ENCODE data around the gene ZFYVE16.
"Not testable (repeated sequence)": the region's sequence is repeated elsewhere in the genome, so short reads cannot be mapped to it uniquely, and the experiment has no call there.

Gene ZFYVE16

DNA sequence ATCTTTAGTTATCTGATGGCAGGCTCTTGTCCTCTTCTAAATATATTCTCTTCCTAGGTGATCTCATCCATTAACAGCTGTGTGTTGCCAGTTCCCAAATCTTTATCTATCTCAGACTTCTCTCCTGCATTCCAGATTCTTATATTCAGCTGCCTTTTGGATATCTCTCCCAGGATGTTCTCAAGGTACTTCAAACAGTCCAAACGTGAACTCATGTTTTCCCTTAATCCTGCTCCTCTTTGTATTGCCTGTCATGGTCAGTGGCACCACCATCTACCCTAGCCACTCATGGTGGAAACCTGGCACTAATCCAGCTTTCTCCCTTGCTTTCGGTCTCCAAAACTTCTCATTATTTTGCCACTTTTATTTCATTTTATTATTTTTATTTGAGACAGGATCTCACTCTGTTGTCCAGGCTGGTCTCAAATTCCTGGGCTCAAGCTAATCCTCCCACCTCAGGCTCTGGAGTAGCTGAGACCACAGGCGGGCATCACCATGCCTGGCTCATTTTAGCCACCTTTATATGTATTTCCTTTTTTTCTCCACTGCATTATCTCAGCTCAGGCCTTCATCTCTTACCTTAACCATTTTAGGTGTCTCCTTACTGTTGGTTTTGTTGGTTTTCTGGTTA is 3.8 kb downstream of the ZFYVE16 start:
- no peak for FAIRE-seq

DNA sequence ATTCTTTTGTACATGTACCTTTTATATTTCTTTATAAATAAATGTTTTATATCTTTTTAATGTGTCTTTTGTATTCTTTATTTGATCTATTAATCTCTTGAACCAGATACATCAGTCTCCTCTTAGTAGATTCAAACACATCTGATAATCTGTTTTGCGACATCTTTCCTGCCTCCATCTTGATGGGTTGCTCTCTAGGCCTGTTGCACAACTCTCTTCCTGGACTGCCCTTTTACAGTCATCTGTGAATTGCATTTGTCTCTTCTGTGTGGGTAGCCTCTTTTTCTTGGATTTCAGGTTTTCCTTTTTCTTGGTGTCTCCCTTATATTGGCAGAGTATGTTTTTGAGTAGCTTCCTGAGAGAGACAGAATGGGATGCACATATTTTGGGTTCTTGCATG is 6.2 kb downstream of the ZFYVE16 start:
- FAIRE-seq: peak; percentile 53

GRCh38 chr5:80417973-80418372 is 10.1 kb downstream of the ZFYVE16 start:
- FAIRE-seq: no peak

DNA sequence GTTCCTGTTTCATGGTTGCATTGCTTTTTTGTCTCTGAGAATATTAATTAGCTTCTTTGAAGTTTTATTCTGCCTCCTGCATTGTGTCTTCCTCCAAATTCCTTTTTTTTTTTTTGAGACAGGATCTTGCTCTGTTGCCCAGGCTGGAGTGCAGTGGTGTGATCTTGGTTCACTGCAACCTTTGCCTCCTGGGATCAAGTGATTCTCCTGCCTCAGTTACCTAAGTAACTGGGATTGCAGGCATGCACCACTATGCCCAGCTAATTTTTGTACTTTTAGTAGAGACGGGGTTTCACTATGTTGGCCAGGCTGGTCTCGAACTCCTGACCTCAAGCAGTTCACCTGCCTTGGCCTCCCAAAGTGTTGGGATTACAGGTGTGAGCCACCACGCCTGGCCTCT is 16.5 kb downstream of the ZFYVE16 start:
- not testable (repeated sequence) for FAIRE-seq

DNA sequence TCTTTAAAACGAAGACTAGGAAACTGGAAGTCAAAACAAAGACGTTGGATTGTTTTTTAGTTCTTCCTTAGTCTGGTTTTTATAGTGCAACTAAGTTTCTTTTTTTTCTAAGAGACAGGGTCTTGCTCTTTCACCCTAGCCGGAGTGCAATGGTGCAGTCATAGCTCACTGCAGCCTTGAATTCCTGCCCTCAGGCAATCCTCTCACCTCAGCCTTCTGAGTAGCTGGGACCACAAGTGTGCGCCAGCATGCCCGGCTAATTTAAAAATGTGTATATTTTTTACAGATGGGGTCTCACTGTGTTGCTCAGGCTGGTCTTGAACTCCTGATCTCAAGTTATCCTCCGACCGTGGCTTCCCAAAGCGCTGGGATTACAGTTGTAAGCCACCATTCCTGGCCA is 27.6 kb downstream of the ZFYVE16 start:
- no peak for FAIRE-seq

DNA sequence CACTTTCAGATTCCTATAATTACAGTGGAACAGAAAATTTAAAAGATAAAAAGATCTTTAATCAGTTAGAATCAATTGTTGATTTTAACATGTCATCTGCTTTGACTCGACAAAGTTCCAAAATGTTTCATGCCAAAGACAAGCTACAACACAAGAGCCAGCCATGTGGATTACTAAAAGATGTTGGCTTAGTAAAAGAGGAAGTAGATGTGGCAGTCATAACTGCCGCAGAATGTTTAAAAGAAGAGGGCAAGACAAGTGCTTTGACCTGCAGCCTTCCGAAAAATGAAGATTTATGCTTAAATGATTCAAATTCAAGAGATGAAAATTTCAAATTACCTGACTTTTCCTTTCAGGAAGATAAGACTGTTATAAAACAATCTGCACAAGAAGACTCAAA is 29.5 kb downstream of the ZFYVE16 start:
- FAIRE-seq: no peak

DNA sequence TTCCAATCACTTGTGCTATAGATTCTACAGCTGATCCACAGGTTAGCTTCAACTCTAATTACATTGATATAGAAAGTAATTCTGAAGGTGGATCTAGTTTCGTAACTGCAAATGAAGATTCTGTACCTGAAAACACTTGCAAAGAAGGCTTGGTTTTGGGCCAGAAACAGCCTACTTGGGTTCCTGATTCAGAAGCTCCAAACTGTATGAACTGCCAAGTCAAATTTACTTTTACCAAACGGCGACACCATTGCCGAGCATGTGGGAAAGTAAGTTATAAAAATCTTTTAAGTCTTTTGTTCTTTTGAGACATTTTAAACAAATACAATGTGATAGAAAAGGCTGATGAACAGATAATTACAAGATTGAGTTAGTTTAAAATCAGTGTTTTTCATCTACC is 30.9 kb downstream of the ZFYVE16 start:
- FAIRE-seq: no peak

- FAIRE-seq: no peak
Measured at GRCh38 chr5:80439213-80439612, 31.3 kb downstream of the ZFYVE16 start.

DNA sequence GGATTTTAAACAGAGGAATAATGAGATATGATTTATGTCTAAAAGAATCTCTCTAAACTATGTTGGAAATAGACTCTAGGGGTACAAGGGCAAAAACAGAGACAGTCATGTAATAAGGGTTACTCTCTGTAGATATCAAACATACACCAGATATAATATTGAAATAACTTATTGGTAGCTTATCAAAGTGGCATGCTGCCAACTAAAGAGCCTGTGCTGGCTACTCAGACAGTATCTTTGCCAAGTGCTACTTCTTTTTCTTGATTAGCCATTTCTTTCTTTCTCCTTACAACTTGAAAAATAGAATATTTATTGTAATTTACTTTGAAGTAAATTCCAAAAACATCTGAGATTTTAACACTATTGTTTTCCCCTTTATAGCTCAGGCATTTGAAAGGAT is 34.9 kb downstream of the ZFYVE16 start:
- FAIRE-seq: no peak

GRCh38 chr5:80453366-80453765 is 45.5 kb downstream of the ZFYVE16 start:
- no peak for FAIRE-seq

DNA sequence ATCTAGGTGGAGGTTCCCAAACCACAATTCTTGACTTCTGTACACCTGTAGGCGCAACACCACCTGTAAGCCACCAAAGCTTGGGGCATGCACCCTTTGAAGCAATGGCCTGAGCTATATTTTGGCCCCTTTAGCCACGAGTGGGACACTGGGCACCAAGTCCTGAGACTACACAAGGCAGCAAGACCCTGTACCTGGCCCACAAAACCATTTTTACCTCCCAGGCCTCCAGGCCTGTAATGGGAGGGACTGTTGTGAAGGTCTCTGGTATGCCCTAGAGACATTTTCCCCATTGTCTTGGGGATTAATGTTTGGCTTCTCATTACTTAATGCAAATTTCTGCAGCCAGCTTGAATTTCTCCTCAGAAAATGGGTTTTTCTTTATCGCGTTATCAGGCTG is 55.4 kb downstream of the ZFYVE16 start:
- no peak for FAIRE-seq

DNA sequence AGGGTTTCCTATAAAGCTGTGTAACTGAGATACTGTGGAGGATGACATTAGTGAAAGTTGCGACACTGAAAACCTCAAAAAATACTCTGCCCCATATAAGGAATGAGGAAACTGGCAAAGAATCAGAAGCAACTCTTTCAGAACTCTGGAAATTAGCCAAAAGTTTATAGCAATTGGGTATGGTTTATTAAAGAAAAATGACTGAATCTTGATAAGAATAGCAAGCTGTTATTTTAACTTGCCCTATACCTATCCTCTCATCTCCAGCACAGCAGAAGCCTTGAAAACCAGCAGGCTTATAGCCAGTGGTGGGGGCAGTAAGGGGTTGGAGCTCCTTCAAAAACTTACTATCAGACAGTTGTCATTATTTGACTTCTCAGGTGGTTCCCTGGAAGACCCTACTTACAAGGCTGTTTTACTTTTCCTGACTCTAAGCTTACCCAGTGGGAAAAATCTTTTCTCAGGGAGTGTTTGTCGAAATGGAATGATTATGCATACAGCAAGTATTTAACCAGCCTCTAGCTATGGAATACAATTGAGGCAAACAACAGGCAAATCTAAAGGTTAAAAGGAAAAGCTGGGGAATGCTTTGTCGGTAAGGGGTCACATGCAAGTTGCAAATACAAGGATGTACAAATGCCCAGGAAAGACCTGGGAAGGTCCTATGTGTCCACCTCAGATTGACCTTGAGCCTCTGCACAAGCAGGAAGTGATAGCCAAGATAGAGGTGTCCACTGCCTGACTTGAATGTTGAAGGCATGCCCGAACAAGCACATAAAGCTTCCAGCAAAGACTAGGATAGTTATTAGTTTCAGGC is 59.0 kb downstream of the ZFYVE16 start:
- FAIRE-seq: no peak

DNA sequence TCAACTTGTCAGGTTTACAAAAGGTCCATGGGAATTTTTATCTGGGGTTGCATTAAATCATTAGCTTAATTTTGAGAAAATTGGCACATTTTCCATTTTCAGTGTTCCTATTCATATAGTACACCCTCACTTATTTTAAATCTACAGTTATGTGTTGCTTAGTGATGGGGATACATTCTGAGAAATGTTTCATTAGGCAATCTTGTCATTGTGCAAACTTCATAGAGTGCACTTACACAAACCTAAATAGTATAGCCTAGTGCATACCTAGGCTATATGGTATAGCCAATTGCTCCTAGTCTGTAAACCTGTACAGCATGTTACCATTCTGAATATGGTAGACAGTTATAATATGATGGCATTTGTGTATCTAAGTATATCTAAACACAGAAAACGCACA is 60.3 kb downstream of the ZFYVE16 start:
- FAIRE-seq: no peak

DNA sequence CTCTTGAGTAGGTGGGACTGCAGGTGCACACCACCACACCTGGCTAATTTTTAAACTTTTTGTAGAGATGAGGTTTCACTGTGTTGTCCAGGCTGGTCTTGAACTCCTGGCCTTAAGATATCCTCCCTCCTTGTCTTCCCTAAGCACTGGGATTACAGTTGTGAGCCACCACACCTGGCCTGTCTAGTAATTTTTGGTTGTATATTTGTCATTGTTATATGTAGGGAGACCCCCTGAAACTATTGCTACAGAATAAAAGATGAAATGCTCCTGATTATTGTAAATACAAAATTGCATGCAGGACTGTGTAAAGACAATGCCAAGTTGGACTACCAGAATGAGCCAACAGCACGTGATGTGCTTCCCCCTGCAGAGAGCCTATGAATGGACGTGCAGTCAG is 62.8 kb downstream of the ZFYVE16 start:
- not testable (repeated sequence) for FAIRE-seq

- FAIRE-seq: no peak
Measured at GRCh38 chr5:80474929-80475328, 67.1 kb downstream of the ZFYVE16 start.

DNA sequence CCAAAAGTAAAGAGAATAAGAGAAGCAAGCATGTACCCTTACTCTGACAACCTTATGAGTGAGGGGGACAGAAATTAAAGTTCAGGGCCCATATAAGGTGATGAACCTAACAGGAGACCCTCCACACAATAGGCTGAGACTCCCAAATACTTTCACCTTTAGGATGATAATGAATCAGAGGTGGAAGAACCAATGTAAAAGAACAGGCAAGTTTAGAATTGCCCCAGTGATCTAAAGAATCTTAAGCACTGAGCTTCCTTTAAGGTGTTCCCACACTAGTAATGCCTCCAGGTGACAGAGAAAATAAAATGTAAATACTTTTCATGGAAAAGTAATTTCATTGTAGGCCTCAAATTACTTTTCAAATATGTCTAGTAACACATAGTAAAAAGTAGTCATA is 71.8 kb downstream of the ZFYVE16 start:
- no peak for FAIRE-seq

GRCh38 chr5:80480354-80480753 is 72.5 kb downstream of the ZFYVE16 start:
- no peak for FAIRE-seq

DNA sequence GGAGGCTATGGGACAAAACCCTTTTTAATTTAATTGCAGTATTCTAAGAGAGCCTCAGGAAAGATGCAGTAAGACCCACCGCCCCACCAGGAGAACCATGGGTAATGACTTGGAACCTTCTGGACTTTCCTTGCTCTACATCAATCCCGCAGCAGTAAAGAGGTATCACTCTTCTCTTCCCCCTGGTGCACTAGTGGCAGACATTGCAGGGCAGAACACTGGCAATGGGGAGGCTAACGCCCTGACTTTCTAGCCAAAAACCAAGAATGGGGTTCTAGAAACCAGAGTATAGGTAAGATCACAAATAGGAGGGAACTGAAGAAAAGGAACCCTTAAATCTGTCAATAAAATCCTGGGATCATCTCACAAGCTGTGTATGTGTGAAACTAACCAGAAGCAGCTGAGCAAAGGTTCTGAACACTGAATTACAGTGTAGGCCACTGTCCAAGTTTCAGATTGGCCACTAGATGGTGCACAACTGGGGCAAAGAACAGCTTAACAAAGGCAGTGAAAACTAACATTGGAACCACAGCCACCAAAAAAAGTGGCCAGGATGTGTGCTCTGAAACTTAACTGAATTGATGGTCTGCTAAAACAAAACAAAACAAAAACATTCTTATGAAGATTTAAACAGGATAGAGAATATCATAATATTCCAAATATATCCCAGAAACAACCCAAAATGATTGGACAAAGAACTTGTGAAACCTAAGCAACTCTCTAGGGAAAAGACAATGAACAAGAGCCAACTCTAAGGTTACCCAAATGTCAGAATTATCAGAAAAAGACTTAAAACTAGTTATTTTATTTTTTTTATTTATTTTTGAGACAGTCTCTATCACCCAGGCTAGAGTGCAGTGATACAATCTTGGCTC is 73.4 kb downstream of the ZFYVE16 start:
- FAIRE-seq: peak; percentile 16

GRCh38 chr5:80482578-80482977 is 74.7 kb downstream of the ZFYVE16 start:
- no peak for FAIRE-seq

DNA sequence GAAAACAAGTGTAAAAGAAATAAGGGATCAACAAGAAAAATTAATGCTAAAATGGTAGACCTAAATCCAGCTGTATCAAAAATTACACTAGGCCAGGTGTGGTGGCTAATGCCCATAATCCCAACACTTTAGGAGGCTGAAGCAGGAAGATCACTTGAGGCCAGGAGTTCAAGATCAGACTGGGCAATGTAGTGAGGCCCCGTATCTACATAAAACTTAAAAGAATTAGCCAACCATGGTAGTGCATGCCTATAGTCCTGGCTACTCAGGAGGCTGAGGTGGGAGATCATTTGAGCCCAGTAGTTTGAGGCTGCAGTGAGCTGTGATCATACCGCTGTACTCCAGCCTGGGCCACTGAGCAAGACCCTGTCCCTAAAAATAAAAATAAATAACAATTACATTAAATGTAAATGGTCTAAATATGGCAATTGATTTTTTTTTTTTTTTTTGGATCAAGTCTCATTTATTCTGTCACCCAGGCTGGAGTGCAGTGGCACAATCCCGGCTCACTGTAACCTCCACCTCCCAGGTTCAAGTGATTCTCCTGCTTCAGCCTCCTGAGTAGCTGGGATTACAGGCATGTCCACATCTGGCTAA is 75.9 kb downstream of the ZFYVE16 start:
- no peak for FAIRE-seq

DNA sequence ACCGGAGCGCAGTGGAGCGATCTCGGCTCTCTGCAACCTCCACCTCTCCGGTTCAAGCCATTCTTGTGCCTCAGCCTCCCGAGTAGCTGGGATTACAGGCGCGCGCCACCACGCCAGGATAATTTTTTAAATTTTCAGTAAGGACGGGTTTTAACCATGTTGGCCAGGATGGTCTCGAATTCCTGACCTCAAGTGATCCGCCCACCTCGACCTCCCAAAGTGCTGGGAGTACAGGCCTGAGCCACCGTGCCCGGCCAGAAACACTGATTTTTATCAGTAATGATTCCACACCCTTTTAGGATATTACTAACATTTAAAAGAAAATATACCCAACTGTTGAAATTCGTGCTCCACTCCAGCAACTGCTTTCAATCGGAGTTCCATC is 79.6 kb downstream of the ZFYVE16 start:
- FAIRE-seq: no peak

DNA sequence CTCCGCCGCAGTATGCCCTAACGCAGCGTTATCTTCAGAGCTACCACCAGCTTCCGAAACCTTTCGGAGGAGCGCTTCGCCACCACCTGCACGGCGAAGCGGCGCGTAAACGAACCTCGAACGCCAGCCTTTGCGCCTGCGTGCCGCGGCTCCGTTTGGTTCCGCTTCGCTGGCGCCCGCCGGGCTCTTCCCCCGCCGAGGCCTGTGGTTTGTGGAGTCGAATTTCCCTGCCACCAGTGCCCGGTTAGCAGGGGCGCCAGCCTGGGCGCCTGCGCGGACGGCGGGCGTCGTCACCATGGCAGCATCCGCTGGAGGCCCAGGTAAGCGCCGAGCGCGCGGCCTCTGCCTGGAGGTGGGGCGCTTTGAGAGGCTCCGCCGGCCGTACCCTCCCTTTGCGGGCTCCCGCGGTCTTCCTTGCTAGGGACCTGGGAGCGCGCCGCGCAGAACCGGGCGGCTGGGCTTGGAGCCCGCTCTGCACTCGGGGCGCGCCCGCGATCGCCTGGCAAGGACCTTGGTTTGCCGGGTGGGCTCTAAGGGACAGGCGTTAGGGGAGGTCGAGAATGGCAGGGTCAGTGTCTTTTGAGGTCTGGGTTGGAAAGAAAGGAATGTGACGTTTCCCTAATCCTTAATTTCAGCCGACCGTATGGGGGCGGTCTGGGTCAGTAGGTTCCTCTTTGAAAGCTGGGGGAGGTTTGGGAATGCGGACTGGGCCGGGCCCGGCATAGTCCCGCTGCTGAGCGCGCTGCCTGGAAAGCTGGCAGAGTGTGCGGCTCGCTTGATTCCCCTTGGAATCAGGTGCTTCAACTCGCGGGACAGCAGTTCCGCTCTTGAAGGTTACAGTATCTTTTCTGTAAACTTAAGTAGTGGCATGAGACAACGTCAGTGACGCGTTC is 80.2 kb downstream of the ZFYVE16 start, which contains the start of gene FAM151B:
Gene FAM151B (plus strand): TSS at position 272 of the 893 bp plus-strand sequence. CDS start 24 bp downstream, at position 296.
- FAIRE-seq: no peak
